NCI-H1930 (cell line): ENCODE data around the gene SLC22A31.
A peak's percentile ranks its signal among the peaks of the same experiment; 100 is the strongest.

Source experiments
- DNase-seq, 2 experiments: peaks; one replicate each; lab custom pipeline; 2025; lab: John Stamatoyannopoulos, UW

The SLC22A31 gene

DNA sequence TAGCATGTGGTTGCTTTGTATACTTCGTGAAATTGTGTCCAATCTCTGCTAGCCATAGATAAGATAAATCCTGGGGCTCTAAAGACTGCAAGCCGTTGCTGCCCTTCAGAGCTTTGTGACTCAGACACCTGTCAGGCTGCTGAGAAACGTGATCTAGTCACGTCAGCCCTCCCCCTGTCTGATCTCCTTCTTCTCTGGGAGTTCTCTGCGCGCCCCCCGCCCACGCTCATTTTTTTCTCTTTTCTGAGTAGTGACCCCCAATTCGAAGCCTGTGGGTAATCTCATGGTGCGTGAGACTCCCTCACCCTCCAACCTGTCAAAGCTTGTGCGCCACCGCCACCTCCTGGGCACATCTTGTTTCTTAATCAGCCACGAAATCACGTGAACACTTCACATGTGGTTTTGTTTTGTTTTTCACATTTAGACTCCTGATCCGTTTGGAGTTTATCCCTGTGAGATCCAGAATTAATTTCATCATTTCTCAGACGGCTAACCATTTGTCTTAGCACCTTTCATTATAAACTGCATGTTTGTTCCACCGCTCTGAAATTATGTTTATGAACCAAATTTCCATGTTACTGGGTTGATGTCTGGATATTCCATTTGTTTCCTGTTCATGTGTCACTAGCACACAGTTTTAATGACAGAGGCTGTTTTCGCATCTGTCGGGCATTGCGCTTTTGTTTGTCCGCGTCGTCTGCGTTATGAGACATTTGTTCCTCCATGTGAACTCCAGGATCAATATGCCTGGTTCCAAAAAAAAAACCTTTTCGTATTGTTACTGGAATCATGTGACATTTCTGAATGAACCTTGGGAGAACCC, 16.2 kb upstream of the SLC22A31 start:
- DNase-seq = peak in 1 of 2 experiments; percentile 37

DNA sequence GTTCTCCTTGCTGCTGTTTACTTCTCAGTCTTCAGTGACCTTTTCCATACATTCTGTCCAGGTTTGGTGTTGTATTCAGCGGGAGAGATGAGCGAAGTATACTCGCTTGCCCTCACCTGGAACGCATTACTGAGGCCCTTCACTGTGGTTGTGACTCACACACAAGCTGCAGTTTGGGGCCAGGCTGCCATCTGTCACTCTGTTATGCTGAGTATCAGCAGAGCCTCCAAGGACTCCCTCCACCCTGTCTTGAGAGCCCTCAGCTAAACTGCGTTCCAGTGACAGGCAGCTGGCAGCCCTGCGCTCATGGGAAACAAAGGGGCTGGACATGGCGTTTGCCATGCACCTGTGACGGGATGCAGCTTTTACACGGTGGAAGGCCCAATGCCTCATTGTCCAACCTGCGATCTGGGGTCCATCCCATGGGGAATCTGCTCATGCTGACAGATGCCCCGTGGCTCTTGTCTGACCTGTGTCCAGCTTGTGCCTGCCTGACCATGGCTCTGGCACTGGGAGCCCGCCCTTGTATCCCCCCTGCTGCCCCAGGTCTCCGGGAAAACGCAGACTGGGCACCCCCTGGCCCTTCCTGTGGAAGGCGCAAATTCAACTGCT, 10.7 kb upstream of the SLC22A31 start:
- no peak for DNase-seq

DNA sequence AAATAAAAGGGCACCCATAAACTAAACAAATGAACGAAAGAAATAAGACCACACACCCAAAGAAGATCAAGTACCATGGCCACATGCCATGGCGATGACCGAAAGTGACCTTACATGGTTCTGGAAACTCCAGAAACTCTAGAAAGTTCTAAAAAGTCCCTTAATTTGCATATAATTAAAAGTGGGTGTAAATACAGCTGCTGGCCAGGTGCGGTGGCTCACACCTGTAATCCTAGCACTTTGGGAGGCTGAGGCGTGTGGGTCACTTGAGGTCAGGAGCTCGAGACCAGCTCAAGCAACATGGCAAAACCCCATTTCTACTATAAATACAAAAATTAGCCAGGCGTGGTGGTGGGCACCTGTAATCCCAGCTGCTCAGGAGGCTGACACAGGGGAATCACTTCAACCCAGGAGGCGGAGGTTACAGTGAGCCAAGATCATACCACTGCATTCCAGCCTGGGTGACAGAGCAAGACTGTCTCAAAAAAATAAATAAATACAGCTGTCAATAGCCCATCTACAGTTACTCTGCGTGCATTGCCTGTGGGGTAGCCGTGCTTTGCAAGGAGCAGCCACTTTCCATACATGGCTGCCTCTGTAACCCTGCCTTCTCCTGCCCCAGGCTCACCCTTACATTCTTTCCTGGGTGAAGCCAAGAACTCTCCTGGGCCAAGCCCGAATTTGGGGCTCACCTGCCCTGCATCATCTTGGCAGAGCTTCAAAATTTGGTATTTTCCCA, 10.0 kb upstream of the SLC22A31 start:
- DNase-seq = no peak

DNA sequence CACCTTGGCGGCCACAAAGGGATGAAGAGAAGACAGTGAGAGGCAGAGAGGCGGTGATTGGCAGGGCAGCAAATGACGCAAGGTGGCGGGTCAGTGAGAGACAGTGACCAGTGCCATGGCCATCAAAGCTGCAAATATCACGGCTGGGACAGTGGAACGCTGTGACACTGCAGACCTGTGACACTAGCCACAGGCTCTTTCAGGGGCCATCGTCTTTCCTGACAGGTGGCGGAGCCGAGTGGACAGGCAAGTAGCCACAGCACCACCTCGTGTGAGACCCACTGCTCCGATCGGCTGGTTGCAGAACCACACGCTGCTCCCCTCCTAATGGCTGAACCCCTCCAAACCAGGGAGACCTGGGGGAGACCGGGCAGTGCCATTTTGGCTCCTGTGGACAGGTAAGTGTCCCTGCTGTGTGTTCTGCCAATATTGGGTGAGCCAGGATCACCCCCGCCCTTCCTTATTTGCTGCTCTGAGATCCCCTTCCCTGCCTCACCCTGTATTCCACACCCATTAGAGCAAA, 9.2 kb upstream of the SLC22A31 start:
- no peak for DNase-seq

DNA sequence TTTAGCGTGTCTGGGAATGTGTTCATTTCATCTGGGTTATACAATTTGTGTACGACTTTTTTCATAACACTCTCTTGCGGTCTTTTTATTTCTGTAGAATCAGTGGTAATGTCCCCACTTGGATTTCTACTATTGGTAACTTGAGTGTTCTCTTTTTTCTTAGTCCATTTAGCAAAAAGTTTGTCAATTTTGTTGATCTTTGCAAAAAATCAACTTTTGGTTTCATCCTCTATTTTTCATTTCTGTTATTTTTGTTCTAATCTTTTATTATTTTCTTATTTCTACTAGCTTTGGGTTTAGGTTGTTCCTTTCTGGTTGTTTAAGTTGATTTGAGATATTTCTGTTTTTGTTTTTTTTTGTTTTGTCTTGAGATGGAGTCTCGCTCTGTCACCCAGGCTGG, 7.7 kb upstream of the SLC22A31 start:
- no peak for DNase-seq

DNA sequence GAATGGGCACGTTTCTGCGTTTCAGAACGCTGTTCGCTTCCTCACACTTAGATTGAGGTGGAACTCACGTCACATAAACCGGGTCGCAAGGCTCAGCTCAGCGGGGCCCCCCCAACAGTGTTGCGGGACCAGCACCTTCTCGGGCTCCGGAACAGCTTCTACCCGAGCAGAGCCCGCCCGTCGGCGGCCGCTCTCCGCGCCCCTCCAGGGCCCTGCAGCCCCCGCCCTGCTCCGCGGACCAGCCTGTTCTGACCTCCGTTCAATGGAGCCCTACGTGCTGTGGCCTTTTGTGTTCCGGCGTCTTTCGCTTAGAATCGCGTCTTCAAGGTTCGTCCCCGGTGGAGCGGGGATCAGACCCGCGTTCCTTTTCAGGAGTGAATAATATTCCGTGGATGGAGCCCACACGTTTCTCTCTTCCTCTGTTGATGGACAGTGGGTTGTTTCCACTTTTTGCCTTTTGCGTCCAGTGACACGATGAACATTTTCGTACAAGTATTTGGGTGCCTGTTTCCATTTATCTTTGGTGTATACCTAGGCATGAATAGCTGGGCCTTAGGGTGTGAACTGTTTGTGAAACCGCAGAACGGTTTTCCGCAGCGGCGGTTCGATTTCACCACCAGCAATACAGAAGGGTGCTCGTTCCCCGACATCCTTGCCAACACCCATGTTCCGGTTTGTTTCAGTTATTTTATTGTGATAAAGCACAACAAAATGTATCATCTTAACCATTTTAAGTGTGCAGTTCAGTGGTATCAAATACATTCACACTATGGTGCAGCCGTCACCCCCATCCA, 2.3 kb upstream of the SLC22A31 start:
- no peak for DNase-seq

DNA sequence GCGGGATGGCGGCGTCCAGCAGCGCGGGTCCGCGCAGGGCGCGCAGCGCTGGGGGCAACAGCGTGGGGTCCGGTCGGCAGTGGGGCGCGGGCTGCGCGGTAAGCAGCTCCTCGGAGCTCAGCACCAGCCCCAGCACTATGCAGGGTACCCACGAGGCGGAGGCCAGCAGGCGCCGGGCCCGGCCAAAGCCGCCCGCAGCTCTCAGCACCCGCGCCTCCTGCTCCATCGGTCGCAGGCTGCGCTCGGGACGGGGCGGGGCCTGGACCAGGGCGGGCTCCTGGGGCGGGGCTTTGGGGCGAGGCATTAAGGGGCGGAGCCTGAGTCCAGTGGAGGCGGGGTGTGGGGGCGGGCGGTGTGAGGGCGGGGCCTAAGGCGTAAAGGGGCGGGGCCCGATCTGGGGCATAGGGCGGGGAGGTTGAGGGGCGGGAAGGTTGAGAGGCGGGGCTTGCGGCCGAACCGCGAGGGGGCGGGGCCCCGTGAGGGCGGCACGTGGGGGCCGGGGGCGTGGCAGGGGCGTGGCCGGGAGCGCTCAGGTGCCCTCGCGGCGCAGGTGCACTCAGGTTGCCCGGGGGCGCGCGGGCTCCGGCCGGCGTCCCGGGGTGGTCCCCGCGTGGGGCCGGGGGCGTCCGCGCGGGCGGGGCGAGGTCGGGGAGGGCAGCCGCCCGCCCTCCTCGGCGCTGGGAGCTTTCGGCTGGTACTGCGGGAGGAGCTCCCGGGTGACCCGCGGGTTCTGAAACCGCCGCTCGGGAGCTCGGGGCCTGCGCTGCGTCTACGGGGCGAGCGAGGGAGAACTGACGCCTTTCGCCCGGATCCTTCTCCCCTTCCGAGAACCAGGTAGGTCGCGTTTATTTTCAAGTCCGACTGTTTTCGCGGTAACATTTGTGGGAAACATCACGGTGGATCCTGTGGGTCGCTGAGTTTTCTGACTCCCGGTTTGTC, 1.4 kb upstream of the SLC22A31 start:
- DNase-seq = peak; percentile 54 to 66

DNA sequence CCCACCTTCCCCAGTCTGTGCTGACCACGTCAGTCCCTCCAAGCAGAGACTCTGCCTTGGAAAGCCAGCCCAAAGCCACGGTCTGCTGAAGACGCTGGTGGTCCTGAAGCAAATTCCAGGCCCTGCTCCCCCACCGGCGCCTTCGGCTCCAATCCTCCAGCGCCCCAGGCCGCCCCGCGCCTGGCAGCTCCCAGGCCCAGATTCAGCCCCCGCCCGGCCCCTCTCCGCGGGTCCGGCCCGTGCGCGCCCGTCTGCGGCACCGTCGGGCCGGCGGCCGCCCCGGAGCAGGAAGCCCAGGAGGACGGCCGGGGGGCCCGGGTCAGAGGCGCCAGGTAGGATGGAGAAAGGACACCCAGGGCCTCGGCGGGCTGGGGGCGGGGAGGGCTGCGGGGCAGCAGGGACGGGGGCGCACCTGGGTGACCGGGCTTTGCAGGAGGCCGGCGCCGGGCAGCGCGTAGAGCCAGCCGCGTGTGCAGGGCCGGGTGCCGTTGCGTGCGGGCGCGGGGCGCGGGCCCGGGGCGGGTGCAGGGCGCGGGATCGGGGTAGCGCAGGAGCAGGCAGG, 594 bp upstream of the SLC22A31 start:
- DNase-seq = no peak

DNA sequence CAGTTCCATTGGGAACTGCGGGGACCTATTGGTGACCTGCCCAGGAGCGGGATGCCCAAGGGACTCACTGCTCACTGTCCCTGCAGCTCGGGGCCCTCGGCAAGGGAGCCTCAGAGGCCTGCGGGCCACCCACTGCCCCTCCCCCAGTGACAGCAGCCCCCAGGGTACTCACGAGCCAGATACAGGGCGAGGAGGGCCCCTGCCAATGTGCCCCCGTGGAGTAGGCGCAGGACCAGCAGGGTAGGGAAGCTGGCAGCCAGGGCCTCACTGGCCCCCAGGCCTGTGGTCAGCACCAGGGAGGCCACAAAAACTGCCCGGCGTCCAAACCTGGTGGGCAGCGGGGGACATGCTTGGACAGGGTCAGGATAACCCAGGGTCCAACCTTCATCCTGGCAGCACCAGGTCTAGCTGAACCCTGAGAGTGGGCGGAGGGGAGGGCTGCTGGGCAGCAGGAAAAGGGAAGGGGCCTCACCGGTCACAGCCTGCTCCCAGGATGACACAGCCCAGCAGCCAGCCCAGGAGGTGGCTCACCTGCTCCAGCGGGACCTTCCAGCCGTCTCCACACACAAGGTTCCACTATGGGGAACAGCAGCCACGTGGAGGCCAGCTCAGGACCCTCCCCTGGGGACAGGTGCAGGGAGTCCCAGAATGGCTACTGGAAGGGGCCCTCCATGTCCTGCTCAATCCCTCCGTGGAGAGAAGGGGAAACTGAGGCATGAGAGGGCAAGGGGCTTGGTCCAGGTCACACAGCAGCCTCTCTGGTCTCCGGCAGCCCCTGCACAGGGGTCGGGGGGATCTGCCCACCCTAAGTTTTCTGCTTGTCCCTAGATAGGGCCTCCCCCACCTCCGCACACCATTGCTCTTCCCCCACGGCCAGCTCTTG, 855 bp downstream of the SLC22A31 start:
- DNase-seq = no peak

DNA sequence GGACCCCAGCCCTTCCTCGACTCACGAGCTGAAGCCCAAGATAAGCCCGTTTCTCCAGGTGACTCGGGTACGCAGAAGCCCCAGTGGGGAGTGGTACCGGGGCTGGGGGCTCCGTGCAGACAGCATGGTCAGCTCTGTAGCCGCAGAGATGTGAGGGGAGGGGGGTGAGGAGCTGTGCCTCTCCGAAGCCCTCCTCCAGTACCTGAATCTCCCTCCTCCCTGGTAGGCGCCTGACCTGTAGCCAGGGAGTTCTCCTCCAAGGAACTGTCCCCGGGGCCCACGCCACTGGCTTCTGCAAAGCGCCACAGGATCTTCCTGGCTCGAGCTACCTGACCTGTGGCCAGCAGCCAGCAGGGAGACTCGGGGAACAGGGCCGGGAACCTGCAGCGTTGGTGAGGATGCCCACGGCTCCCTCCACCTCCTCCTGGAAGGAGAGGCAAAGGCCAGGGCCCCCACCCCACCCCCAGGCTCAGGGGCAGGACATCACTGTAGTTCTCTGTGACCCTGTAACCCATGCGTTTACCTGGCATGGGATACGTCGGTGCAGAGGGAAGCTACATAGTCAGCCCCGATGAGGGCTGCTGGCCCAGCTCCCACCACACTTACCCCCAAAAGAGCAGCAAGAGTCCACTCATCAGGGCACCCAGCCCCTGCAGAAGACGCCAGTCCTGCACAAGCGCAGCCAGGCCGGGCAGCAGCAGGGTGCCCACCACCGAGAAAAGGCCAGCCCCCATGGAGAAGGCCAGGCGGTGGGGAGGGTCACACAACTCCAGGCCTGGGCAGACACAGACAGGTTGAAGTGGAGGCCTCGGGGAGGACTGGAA, 1.7 kb downstream of the SLC22A31 start:
- DNase-seq = no peak

DNA sequence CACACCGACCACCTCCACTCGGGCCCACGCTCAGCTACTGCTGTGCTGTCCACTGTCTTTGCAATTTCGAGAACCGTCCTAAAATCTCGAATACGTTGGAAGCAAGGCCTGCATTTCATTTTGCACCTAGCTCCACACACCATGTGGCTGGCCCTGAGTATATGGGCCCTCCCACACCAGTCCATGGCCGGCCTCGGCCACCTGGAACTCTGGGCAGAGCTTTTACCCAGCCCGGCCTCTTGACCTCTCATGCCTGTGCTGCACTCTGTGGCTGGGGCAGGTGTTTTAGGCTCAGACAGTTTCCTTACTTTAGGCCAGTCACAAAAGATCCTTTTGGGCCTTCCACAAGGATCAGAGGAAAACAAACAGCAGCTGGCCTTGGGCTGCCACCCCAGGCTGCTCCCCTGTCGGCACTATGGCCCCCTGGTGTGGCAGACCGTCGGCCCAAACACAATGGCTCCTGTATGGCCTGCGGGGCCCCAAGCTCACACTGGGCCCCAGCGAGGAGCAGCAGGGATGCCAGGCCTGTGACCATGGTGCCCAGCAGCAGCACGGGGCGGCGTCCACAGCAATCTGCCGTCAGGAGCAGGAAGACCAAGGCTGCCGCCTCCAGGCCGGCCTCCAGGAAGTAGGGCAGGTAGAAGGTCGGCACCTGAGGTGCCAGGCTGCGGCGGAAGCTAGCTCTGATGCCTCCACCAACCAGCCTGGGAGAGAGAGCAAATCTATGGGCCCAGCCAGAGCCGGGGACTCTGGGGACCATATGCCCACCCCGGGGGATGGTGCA, 2.5 kb downstream of the SLC22A31 start:
- DNase-seq = no peak

DNA sequence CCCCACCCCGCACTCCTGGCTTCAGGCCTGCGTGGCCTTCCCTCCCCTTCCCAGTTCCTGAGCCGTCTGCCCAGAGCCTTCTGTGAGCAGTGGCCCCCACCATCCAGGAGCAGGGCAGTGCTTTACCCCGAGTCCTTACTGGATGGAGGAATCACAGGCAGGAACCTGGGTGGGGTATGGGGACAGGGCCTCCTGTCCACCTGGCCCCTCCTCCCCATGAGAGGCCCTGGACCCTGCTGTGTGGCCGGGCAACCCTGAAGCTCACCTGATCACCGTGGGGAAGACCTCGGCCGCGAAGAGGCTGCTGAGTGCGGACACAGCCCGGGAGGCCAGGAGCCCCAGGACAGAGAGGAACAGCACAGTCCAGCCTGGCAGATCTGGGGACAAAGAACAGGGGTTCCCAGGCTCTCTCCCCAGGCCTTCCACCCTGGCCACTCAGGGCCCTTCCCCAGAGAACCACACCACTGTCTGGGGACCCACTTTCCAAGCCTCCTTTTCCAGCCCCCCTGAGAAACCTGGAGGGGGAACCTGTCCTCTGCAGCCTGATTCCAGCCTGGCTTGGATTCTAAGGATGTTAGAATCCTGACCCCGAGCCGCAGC, 3.2 kb downstream of the SLC22A31 start:
- no peak for DNase-seq

DNA sequence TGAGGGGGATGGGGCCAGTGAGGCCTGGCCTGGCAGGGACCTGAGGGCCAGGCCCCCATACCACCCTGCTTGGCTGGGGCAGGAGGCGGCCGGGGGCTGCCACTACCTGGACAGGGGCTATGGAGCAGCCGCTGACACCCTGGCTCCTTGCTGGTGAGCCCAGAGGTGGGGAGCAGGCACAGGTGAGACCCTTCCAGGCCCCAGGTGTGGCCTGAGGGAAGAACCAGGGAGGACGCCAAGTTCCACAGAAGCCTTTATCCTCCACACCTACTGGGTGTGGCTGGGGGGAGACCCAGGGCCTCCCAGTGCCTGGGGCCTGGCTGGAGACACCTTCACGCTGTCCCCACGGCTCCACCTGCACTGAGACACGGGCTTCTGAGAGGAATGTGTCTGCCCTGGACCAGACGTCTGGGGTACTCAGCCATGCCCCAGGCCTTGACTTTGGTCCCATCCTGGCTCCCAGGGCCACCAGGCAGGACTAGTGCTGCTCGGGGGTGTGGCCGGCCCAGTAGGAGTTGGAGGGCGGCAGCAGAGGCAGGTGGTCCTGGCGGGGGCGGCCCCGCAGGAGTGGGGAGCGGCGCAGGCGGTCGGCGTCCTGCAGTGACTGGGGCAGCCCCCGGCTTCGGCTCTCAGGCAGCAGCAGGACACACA, 4.7 kb downstream of the SLC22A31 start:
- DNase-seq = no peak

DNA sequence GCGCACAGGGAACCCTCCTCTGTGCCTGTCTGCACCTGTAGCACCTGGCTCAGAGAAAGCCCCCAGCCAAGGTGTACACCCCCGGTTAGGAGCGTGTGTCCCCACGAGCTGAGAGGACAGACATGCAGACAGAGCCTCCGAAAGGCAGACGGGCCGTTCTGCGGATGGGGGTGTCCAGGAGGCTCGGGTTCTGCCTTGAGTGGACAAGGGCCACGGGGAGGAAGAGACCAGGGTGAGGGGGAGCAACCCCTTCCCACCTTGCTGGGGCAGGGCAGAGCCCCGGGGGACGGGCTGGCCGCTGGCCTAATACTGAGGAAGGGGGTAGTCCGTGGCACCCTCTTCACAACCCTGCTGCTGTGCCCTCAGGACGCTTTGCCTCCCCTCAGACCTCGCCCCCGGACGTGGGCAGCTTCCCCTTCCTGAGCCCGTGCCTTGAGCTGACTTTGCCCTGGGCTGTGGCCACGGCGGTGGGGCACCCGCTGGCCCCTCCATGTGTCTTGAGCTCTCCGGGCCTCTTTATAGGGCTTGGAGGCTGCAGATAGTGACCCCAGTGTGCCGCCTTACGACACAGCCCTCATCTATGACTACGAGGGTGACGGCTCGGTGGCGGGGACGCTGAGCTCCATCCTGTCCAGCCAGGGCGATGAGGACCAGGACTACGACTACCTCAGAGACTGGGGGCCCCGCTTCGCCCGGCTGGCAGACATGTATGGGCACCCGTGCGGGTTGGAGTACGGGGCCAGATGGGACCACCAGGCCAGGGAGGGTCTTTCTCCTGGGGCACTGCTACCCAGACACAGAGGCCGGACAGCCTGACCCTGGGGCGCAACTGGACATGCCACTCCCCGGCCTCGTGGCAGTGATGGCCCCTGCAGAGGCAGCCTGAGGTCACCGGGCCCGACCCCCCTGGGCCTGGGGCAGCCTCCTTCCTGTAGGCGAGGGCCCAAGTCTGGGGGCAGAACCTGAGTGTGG, 5.7 kb downstream of the SLC22A31 start:
- DNase-seq = no peak

DNA sequence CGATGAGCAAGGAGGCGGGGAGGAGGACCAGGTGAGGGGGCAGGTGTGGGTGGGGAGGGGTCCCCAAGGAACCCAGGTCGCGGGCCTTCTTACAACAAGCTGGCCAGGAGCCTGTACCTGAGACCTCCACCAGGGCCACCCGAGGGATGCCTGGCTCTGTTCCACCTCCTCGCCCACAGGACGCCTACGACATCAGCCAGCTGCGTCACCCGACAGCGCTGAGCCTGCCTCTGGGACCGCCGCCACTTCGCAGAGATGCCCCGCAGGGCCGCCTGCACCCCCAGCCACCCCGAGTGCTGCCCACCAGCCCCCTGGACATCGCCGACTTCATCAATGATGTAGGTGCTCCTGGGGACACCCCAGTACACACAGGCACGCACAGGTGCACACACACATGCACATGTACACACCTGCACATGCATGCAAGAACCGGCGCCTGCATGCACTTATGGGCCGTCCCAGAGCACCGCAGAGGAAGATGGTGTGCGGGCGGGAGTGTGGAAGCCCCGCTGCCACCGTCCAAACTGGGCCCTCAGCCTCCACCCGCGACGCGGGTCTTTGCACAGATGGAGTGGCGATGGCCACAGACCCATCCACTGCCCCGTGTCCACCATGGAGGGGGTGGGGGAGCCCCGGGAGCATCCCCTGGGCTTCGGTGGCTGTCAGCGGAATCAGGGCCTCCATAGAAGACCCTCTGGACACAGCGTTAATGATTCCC, 6.6 kb downstream of the SLC22A31 start:
- no peak for DNase-seq
